Activated CD4-positive, CD25-positive, alpha-beta regulatory T cell treated with anti-CD3 and anti-CD28 coated beads, Interleukin-2, amount 50 U/mL, for 16 hours (primary cell): ENCODE results near the gene ANKRD31.

Source experiments
- DNase-seq: peaks from one replicate; pipeline ENCODE4 v3.0.0-alpha.2; 2020; ENCODE audit warnings: low read depth, low spot score

The ANKRD31 gene

GRCh38 chr5:75058986-75059535 lies 177.6 kb downstream of the ANKRD31 start:
- DNase-seq = no peak

DNA sequence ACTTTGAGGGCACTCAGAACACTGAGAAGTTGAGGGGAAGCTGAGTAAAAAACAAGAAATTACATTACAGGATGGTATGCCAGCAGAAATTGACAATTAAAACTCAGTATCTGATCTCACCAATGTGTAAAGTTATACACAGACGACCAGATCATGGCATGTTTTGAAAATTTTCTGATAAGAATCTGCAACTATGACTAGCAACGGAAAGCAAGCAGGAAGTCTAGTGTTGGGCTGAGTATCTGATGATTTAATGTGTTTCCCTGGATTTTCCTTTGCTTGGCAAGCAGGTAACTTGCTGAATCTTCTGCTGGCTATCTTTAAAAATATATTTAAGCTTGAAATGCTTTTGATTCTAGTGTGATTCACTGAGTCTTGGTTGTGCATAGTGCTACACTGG lies 179.1 kb downstream of the ANKRD31 start:
- DNase-seq = no peak

GRCh38 chr5:75055727-75056144 lies 180.9 kb downstream of the ANKRD31 start:
- DNase-seq = no peak

DNA sequence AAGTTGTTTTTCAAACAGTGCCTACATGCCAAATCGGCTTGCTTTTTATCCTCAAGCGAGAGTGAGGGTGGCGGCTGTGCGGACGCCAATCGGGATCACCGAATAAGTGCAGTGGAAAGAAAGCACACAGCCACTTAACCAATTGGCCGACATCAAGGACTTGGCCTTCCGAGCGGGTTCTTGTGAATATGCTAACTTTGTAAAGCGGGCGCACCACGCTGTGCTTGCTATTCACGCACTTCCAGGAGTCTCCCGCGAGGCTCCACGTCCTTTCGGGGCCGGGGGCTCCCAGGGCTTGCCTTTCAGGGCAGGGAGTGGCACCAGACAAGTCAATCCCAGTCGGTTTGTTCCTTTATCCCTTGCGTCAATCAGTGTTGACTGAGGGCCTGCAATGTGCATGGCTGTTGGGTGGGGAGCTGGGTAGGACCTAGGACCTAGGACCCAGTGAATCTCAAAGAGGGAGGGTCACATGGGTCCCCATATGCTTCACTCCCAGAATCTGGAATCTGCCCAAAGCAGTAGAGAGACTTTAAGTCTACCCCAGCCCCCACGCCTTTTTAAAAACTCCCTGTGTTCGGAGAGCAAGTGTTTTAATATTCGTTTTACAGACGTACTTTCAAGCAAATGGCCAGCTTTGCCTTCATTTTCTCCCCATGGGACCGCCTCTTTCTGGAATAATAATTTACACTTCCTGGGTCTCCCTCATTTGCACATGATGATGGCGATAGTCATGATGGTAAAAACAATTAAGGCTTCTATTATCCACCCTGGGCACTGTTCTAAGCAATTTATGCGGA lies 182.3 kb downstream of the ANKRD31 start:
- DNase-seq = no peak

- DNase-seq = no peak
Measured at GRCh38 chr5:75053304-75054133, 183.2 kb downstream of the ANKRD31 start.

GRCh38 chr5:75053054-75053303 lies 183.7 kb downstream of the ANKRD31 start:
- no peak for DNase-seq

DNA sequence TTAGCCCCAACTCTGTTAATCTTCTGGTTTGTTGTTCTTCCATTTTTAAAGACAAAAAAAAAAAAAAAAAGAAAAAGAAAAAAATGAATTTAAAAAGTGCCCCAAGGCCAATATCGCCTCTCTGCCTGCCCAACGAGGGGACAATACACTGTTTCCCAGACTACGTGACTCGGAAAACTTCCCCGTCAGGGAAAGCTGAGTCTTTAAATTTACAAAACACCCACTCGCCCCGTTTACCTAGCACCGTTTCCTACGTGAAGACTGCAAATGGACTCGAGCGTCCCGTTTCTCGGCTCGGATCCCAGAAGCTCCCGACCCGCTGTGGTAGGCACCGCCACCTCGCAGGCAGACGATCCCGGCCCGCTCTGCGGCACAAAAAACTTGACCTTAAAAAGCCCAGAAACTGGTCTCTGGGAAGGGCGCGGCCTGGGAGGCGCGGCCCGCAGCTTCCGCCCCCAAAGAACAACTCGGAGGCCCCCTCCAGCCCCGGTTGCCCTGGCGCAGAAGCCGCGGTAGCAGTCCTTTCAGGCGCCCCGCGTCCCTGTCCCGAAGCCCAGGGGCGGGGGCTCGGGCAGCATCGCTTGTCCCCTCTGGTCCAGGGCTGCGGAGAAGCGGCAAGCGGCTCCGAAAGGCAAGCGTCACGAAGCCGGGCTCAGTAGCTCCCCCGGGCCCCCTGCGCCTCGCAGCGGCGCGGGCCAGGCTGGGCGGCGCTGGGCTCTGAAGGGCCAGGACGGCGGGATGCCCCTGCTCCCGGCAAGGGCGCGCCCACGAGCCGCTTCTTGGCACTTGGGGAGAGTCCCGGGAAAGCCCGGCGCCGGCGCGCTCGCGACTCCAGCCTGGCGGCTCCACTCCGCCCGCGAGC lies 184.3 kb downstream of the ANKRD31 start, which contains the start of gene GCNT4:
Gene GCNT4 (minus strand): TSS at position 367 of the 862 bp plus-strand sequence. CDS start 22,521 bp downstream, outside the sequence.
- no peak for DNase-seq

- DNase-seq = no peak
Measured at GRCh38 chr5:75051217-75051751, 185.4 kb downstream of the ANKRD31 start.

GRCh38 chr5:75050415-75050814 lies 186.3 kb downstream of the ANKRD31 start:
- no peak for DNase-seq

DNA sequence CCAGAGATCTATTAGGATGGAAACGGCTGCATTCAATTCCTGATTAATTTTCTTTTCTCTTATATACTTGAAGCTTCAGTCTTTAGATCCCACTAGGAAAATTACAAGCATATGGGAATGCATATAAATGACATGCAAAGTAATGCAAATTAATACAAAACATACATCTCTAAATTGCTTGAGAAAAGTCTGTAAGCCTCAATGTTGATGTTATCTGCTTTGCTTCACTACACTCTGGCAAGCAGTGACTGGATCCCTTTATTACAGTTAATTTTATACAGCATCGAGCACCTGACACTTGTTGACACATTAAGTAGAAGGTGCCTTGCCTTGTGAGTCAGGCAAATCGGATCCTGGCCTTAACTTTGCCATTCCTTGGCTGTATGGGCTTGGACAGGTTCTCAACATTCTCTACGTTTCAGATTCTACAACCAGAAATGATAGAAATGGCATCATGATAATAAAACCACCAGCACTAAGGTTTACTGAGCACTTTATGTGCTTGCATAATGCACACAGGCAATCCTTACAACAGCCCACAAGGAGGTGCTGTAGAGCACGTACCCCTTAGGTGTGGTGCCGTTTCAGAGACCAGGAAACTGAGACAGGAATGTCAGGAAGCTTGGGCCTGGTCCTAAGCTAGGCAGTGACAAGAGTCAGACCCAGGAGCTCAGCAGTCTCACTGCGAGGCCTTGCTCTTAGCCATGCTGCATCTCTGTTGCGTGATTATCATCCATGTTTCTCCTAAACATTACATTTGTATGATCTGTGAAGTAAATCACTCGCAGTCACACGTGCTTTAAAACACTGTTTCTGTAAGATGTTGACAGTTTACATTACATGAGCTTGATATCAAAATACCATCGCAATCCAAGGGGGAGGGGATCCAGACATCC lies 187.0 kb downstream of the ANKRD31 start:
- peak; percentile 58 for DNase-seq

- DNase-seq = no peak
Measured at GRCh38 chr5:75048457-75048953, 188.2 kb downstream of the ANKRD31 start.

DNA sequence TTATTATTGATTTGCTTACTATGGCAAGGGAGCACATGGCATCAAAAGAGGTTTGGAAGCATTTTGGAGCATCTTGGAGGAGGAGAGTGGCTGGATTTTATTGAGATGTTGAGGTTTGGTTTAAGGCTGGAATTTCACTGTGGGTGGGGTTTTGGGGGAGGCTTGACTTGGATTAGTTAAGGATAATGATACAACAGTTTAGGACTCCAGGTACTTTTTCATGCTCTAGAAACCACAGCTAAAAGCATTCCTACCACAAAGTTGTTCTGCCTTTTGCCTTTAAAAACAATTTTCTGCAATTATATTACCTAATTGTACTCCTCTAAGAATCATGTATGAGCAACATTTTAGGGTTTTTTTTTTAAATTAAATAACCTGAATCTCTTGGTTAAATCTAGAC lies 189.3 kb downstream of the ANKRD31 start:
- no peak for DNase-seq

- no peak for DNase-seq
Measured at GRCh38 chr5:75046366-75047142, 190.1 kb downstream of the ANKRD31 start.

GRCh38 chr5:75045071-75045470 lies 191.6 kb downstream of the ANKRD31 start:
- no peak for DNase-seq

- no peak for DNase-seq
Measured at GRCh38 chr5:75044406-75044805, 192.3 kb downstream of the ANKRD31 start.

DNA sequence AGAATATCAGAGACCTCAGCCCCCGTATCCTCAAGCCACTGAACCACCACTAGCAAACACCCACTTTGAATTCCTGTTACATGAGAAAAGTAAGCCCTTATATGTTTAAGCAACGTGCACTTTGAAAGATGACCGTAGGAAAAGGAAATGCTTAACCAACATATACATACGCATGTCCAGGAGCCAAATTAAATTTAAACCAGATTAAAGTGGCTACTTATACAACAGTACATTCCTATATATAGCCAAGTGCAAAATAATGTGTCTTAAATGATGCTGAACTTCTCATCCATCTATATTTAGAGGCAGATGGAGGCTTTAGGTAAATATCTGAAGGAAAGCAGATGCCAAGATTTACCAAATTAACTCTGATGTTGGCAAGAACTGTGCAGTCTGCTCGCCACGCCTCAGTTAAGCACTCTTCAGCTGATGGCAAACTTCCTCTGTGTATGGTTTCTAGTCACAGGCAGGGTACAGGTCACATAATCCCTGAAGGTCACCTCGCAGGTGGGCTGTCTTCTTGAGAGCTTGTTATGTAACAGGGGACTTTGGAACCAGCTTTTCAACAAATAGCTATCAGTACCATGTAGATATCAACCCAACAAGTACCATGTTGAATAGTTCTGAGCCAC lies 192.9 kb downstream of the ANKRD31 start:
- DNase-seq = no peak

GRCh38 chr5:75042522-75042921 lies 194.2 kb downstream of the ANKRD31 start:
- DNase-seq = no peak

- no peak for DNase-seq
Measured at GRCh38 chr5:75040973-75041372, 195.7 kb downstream of the ANKRD31 start.

- no peak for DNase-seq
Measured at GRCh38 chr5:75037106-75037505, 199.6 kb downstream of the ANKRD31 start.
